H1 (cell line): ENCODE results near the gene ACOX1. TPM values are rescaled to one million over a fixed set of nuclear protein-coding genes. Genes with fewer than 3 reads are reported as not detected.

Experiments
- CTCF ChIA-PET: fragments of 300-600 bp; sonication (Branson Sonifier 250); formaldehyde crosslinking; loops from one replicate; lab custom pipeline; 2021; ENCODE audit not compliant: partially characterized antibody; lab: Charles Lee
- POLR2A ChIA-PET: fragments of 300-600 bp; sonication (Branson Sonifier 250); formaldehyde crosslinking; loops from one replicate; lab custom pipeline; 2021; ENCODE audit warnings: inconsistent platforms; ENCODE audit not compliant: partially characterized antibody; lab: Charles Lee
- DNase-seq, 2 experiments: peaks; one replicate each; pipeline versions ENCODE4 v3.0.0 to v3.0.0-alpha.2; 2010 to 2022; ENCODE audit warnings: low spot score in 2 of 2, low read depth in 1 of 2, mixed read lengths in 1 of 2
- FAIRE-seq: peaks from 2 replicates; lab custom pipeline; 2011; peaks lifted over from hg19 to GRCh38; lab: Jason Lieb, UNC
- H2AFZ ChIP-seq: 2 replicates; pipeline ENCODE4 v1.8.1; 2012; ENCODE audit warnings: low read length, inconsistent platforms
- H2AK5ac ChIP-seq: 2 replicates; pipeline ENCODE4 v1.6.1; 2013; ENCODE audit warnings: low read depth, low read length
- H2BK120ac ChIP-seq: replicated peaks from 2 replicates; pipeline ENCODE3; 2013; ENCODE audit warnings: low read depth, low read length, inconsistent platforms
- H2BK12ac ChIP-seq: 2 replicates; pipeline ENCODE4 v1.6.1; 2013; ENCODE audit warnings: low read depth, low read length
- H2BK15ac ChIP-seq: 2 replicates; pipeline ENCODE4 v1.6.1; 2013; ENCODE audit warnings: low read length
- H2BK20ac ChIP-seq: 2 replicates; pipeline ENCODE4 v1.6.1; 2013; ENCODE audit warnings: low read length
- H2BK5ac ChIP-seq: 2 replicates; pipeline ENCODE4 v1.6.1; 2013; ENCODE audit warnings: low read depth, low read length
- H3K14ac ChIP-seq: 2 replicates; pipeline ENCODE4 v1.6.1; 2013; ENCODE audit warnings: inconsistent platforms; ENCODE audit not compliant: insufficient read length
- H3K18ac ChIP-seq: 2 replicates; pipeline ENCODE4 v1.6.1; 2013; ENCODE audit warnings: low read length; ENCODE audit errors: extremely low read depth
- H3K23ac ChIP-seq: 2 replicates; pipeline ENCODE4 v1.6.1; 2013; ENCODE audit warnings: inconsistent platforms; ENCODE audit not compliant: insufficient read length
- H3K23me2 ChIP-seq: 2 replicates; pipeline ENCODE4 v1.6.1; 2013; ENCODE audit warnings: low read depth, low read length
- H3K27ac ChIP-seq: 2 replicates; pipeline ENCODE4 v1.6.1; 2011; ENCODE audit warnings: low read depth, low read length, inconsistent platforms
- H3K27me3 ChIP-seq, 4 experiments: replicated peaks in 1 of 4; 1 replicate in 1 of 4; 2 replicates in 3 of 4; pipeline versions ENCODE4 v1.6.1 to v1.8.1; 2011 to 2013; ENCODE audit warnings: low read length in 3 of 4, mild to moderate bottlenecking in 3 of 4, inconsistent platforms in 2 of 4, mixed read lengths in 2 of 4, moderate library complexity in 1 of 4; ENCODE audit not compliant: control insufficient read depth in 3 of 4, insufficient read depth in 3 of 4; ENCODE audit errors: extremely low read depth in 1 of 4
- H3K36me3 ChIP-seq, 4 experiments: 2 replicates each; pipeline versions ENCODE4 v1.6.1 to v1.8.1; 2011 to 2013; ENCODE audit warnings: mild to moderate bottlenecking in 4 of 4, low read length in 3 of 4, moderate library complexity in 2 of 4, control low read depth in 1 of 4, inconsistent platforms in 1 of 4; ENCODE audit not compliant: insufficient read depth in 4 of 4, control insufficient read depth in 2 of 4
- H3K4ac ChIP-seq: replicated peaks from 2 replicates; pipeline ENCODE3; 2013; ENCODE audit warnings: low read length, low read depth, mixed read lengths, inconsistent platforms; ENCODE audit not compliant: insufficient read length
- H3K4me1 ChIP-seq, 4 experiments: replicated peaks in 1 of 4; 1 replicate in 1 of 4; 2 replicates in 3 of 4; pipeline versions ENCODE4 v1.6.1 to v1.8.1; 2011 to 2013; ENCODE audit warnings: low read length in 3 of 4, inconsistent platforms in 2 of 4, mixed read lengths in 1 of 4; ENCODE audit not compliant: insufficient read depth in 4 of 4, control insufficient read depth in 3 of 4
- H3K4me2 ChIP-seq, 2 experiments: 2 replicates each; pipeline versions ENCODE4 v1.6.1 to v1.8.1; 2011 to 2013; ENCODE audit warnings: low read depth in 2 of 2, low read length in 2 of 2, control low read depth in 1 of 2, inconsistent platforms in 1 of 2, mild to moderate bottlenecking in 1 of 2; ENCODE audit not compliant: insufficient read depth in 1 of 2
- H3K4me3 ChIP-seq, 4 experiments: fragments of 200-600, 300-600 bp in 1 of 4; sonication (generic), shearing (Covaris generic), sonication (Bioruptor Twin) in 1 of 4; 2 replicates each; pipeline versions ENCODE4 v1.5.1 to v1.8.1; 2011 to 2016; ENCODE audit warnings: low read length in 4 of 4, low read depth in 3 of 4, control low read depth in 2 of 4, inconsistent platforms in 2 of 4, mild to moderate bottlenecking in 2 of 4, mixed read lengths in 1 of 4, moderate library complexity in 1 of 4; ENCODE audit not compliant: insufficient read depth in 2 of 4; ENCODE audit errors: extremely low read depth in 1 of 4
- H3K56ac ChIP-seq: replicated peaks from 2 replicates; pipeline ENCODE3; 2013; ENCODE audit warnings: low read depth, mild to moderate bottlenecking, mixed read lengths, low read length, inconsistent platforms; ENCODE audit not compliant: insufficient read length
- H3K79me1 ChIP-seq: 2 replicates; pipeline ENCODE4 v1.6.1; 2013; ENCODE audit warnings: low read depth, low read length, control low read depth
- H3K79me2 ChIP-seq, 2 experiments: 2 replicates each; pipeline versions ENCODE4 v1.6.1 to v1.8.1; 2012 to 2013; ENCODE audit warnings: low read length in 2 of 2, mild to moderate bottlenecking in 2 of 2, inconsistent platforms in 1 of 2; ENCODE audit not compliant: insufficient read depth in 2 of 2, control insufficient read depth in 1 of 2
- H3K9ac ChIP-seq, 4 experiments: replicated peaks in 1 of 4; 1 replicate in 1 of 4; 2 replicates in 3 of 4; pipeline versions ENCODE4 v1.6.1 to v1.8.1; 2011 to 2013; ENCODE audit warnings: low read depth in 3 of 4, low read length in 3 of 4, control low read depth in 2 of 4, mild to moderate bottlenecking in 2 of 4, moderate library complexity in 2 of 4, inconsistent platforms in 1 of 4; ENCODE audit errors: extremely low read depth in 1 of 4
- H3K9me3 ChIP-seq, 2 experiments: 2 replicates each; pipeline versions ENCODE4 v1.6.1 to v1.8.1; 2012 to 2013; ENCODE audit warnings: mild to moderate bottlenecking in 2 of 2, moderate library complexity in 2 of 2, control low read depth in 1 of 2, inconsistent platforms in 1 of 2, low read depth in 1 of 2, low read length in 1 of 2, mixed read lengths in 1 of 2; ENCODE audit not compliant: insufficient read depth in 2 of 2
- H4K20me1 ChIP-seq, 2 experiments: replicated peaks in 1 of 2; 2 replicates each; pipeline versions ENCODE3 to v1.8.1; 2011 to 2013; ENCODE audit warnings: inconsistent platforms in 2 of 2, low read length in 2 of 2, mild to moderate bottlenecking in 1 of 2; ENCODE audit not compliant: insufficient read depth in 2 of 2, control insufficient read depth in 1 of 2
- H4K5ac ChIP-seq: 2 replicates; pipeline ENCODE4 v1.6.1; 2013; ENCODE audit warnings: low read length, low read depth, mixed read lengths, inconsistent platforms; ENCODE audit not compliant: insufficient read length
- H4K8ac ChIP-seq: 2 replicates; pipeline ENCODE4 v1.8.0; 2013; ENCODE audit warnings: mild to moderate bottlenecking, moderate library complexity, low read length, inconsistent platforms; ENCODE audit not compliant: insufficient read depth; ENCODE audit errors: extremely low read depth
- H4K91ac ChIP-seq: replicated peaks from 2 replicates; pipeline ENCODE3; 2013; ENCODE audit warnings: low read length, mixed read lengths, inconsistent platforms; ENCODE audit not compliant: insufficient read length
- CHD2 ChIP-seq: IDR thresholded peaks from 2 replicates; pipeline ENCODE4 v1.6.1; 2012; ENCODE audit warnings: low read length, improper control_type of control experiment
- HDAC2 ChIP-seq, 2 experiments: fragments of 300-600 bp in 1 of 2; sonication (generic) in 1 of 2; IDR thresholded peaks; 2 replicates each; pipeline ENCODE4 v1.6.1; 2011 to 2012; ENCODE audit warnings: low read depth in 2 of 2, low read length in 2 of 2, mild to moderate bottlenecking in 2 of 2, moderate library complexity in 2 of 2, borderline replicate concordance in 1 of 2, inconsistent platforms in 1 of 2
- KDM1A ChIP-seq: fragments of 200-600, 300-600 bp; sonication (generic); IDR thresholded peaks from 2 replicates; pipeline ENCODE4 v1.7.1; 2016; ENCODE audit warnings: mild to moderate bottlenecking, low read length, borderline replicate concordance
- RFX5 ChIP-seq: IDR thresholded peaks from 2 replicates; pipeline ENCODE4 v1.6.1; 2011; ENCODE audit warnings: low read depth, low read length, improper control_type of control experiment, borderline replicate concordance
- SP4 ChIP-seq: IDR thresholded peaks from 2 replicates; pipeline ENCODE4 v1.6.1; 2012; ENCODE audit warnings: low read length, inconsistent platforms
- WGBS, 2 experiments: shearing (Covaris generic) in 1 of 2; methylation state at CpG; one replicate each; pipeline versions ENCODE4 v1.1.6 to v1.1.7; 2013 to 2015; ENCODE audit warnings: low lambda C conversion rate in 2 of 2, mixed read lengths in 2 of 2, inconsistent platforms in 1 of 2, low coverage in 1 of 2, missing lambda C conversion rate in 1 of 2; ENCODE audit not compliant: insufficient replicate concordance in 2 of 2, insufficient coverage in 1 of 2, insufficient read length in 1 of 2; ENCODE audit errors: extremely low coverage in 1 of 2, missing lambda C conversion rate in 1 of 2; 5-methylcytosine and 5-hydroxymethylcytosine counted together
- polyA plus RNA-seq, 7 experiments: library from polyadenylated mRNA; depleted of rRNA in 3 of 7; stranded (reverse) in 5 of 7; unstranded in 2 of 7; fragments of >200 nt in 5 of 7; fragments of 200-250 nt in 2 of 7; gene quantifications; 1 replicate in 5 of 7; 2 replicates in 1 of 7; 4 replicates in 1 of 7; pipeline versions ENCODE4 v1.2.1 to v1.2.3, GENCODE V29; 2011 to 2013; ENCODE audit warnings: missing spikeins in 2 of 7, mixed read lengths in 2 of 7
- total RNA-seq: library from RNA; stranded (reverse); fragmentation: NEBNext Ultra II Directional; extraction: Animal tissue kit (Norgen Biotek cat#: 25700); gene quantifications from 2 replicates; pipeline ENCODE4 v1.2.1, GENCODE V29; 2021

ACOX1 gene
- total and polyA plus RNA-seq, 2 of the 8 experiments (the other 6 are each of a cell fraction or from before 2014, with no cell fraction given) = 10.5 to 30.4 TPM

DNA sequence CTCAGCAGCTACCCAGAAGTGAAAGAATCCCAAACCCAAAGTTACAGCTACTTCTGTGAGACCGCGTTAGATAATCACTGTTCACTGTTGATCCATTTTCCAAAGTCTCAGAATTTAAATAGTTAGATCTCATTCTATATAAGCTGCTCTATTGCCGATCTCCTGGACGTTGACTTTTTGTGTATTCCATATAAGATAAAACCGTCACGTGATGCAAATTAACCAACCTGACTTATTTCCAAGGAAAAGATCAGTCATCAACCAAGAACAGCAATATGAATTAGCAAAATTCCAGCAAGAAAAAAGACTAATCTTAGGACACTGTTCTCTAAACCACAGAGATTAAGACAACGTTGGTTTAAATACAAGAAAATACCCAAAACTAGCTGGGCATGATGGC, 8.3 kb downstream of the ACOX1 start:
- Histone ChIP-seq H4K20me1 (no peaks in the 10 kb centered on the region), H3K4me1 (no peaks in the 10 kb centered on the region), H2BK15ac (no peak overlapping the region), H3K79me1 (no peaks in the 10 kb centered on the region), H2BK5ac (no peak overlapping the region), H4K8ac (no peak overlapping the region), H4K91ac (no peak overlapping the region), H3K27me3 (no peaks in the 10 kb centered on the region), H3K18ac (no peak overlapping the region), H2BK20ac (no peak overlapping the region), H3K79me2 (peaks cover 0 to 28% of the 10 kb centered on the region in 2 experiments; a peak in 1 of 4 replicates), H3K4me3 (no peak overlapping the region), H3K36me3 (peaks cover 0 to 15% (median 0%) of the 10 kb centered on the region in 4 experiments; a peak in 3 of 8 replicates), H2BK12ac (no peak overlapping the region), H2AK5ac (no peak overlapping the region), H2AFZ (no peak overlapping the region), H4K5ac (no peak overlapping the region), H3K14ac (no peak overlapping the region), H3K56ac (no peak overlapping the region), H3K23me2 (no peaks in the 10 kb centered on the region), H3K9ac (no peak overlapping the region), H3K9me3 (no peaks in the 10 kb centered on the region), H2BK120ac (no peak overlapping the region), H3K23ac (no peak overlapping the region), H3K27ac (no peak overlapping the region), H3K4ac (no peak overlapping the region), H3K4me2 (no peak overlapping the region)
- DNase-seq = no peak
- 88% methylated on average over 7 of the region's 7 CpGs; no CpG with 5 or more reads in 1 of the 2 experiments for WGBS, 2 experiments
- ChIA-PET CTCF (interaction anchor here (1.3 to 2.5 kb wide), 2 partner anchors 31 to 66 kb away, joined by 3 to 11 read pairs; partner anchors contain the start of genes CDK3 and MRPL38), POLR2A (interaction anchor here (1.0 to 2.8 kb wide), 3 partner anchors 8 to 13 kb away, joined by 3 to 7 read pairs (median 3); partner anchors contain the start of genes ACOX1 and TEN1)
- no peak for FAIRE-seq
- TF ChIP-seq CHD2 (no peak), SP4 (no peak), RFX5 (no peak), HDAC2 (IDR thresholded peaks at IDR 0.05; ENCODE audit: borderline replicate concordance in 1 of 2, low read depth in 2 of 2, low read length in 2 of 2) (no peak), KDM1A (no peak)
